GM21360 (cell line): Measurements from ENCODE around the gene TFAP2B.

Experiments
- ATAC-seq: cut with Tn5 transposase; IDR thresholded peaks from one replicate; pipeline ENCODE4 v1.9.1; 2021; ENCODE audit warnings: mild to moderate bottlenecking, moderate library complexity; ENCODE audit not compliant: unreplicated experiment

Gene TFAP2B

DNA sequence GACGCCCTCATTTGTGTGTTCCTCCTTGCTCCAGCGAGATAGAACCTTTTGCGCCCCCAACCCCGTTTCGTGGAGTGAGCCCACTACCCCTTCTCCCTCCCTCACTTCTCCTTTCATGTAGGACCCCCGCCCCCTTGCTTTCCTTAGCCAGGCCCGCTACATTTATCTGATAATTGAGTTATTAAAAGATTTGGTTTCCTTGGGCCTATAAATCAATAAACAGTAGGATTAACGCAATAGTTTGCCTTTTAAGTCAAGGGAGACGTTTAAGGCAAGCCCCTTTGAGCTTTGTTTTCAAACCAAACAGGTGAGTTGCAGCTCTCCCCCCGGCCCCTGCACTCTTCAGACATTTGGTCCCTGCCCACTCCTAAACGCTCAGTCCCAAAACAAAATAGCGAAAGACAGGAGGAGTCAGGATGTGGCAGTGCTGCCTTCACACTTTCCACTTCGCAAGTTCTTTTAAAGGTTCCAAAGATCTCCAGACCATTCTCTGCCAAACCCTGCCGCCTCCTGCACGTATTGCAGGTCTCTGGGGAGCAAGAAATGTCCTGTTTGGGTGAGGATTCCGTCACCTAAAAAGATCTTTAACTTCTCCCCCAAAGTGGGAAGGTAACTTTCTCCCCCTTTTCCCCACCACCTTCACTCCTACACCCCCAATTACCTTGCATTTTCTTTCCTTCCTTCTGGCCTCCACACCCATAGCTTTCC is 27.6 kb downstream of the TFAP2B start:
- no peak for ATAC-seq

DNA sequence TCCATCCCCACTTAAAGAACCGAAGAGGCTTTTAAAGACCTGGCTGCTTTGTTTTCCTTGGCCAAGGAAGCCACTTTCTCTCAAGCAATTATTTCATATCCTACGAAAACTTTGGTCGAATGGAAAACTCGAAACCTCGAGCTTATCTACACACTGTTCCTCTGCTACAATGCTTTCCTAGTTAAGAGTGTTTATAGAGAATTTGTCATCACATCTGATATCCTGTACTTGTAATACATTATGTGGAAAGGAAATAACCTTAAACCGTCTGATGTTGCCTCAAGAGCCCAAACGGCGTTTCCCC is 28.1 kb downstream of the TFAP2B start:
- no peak for ATAC-seq

DNA sequence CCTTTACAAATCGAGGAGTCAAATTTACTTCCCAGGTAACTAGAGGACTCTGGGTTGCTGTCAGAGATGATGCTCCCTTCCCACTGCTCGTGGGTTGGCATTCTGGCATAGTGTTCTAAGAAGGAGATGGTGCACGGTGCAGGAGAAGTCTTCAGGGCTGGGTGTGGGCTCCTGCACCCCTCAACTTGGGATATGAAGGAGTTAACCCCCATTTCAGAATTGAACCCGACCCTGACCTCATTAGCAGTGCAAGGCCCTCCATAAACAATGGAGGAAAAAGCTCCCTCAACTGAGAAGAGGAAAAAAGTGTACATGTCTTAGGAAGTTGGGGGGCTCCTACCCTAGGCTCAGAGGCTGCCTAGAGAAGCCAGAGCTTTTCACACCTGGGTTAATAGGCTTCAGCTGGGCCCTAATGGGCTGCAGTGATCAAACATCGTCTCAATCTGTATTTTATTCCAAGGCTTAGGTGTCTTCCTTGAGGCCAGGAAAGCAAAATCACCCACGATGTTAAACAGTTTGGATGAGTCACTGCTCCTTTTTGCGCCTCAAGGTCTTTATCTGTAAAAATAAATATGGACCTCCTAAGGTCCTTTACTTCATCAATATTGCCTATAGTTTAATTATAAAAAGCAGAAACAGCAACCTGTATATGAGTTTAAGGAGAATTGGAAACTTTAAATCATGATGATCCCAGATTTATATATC is 29.4 kb downstream of the TFAP2B start:
- ATAC-seq, result no peak

DNA sequence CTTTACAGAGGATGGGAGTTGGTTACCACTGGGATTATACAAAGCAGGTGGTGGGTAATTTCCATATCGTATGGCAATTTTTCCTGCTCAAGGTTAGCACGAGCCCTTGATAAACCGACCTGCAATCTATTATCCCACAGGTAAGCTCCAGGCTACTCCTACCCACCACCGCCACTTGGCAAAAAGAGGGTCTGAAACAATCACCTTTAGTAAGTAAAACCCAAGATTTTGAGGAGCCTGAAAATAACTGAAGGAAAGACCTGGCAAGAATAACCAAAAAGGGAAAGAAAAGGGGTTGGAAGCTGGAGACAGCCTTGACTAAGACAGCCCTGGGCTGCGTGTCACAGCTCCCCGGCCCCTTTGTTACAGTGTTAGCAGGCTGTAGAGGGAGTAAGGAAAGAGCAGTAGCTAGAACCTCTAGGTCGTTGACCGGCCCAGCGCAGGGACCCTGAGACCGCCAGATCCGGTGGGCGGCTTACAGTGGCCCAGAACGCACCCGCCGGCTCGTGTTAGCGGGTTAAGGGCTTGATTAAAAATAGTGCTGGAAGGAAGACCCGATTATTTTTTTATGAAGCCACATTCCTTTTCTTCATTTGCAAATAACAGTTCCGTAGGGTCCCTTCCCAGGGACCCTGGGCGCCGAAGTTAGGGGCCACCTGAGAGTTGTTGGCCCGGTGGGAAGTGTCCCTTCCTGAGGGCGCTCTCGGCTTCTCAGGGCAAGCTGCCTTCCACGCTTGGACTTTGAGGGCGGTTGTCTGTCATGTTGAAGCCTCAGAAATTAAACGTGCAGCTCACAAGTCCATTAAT is 30.5 kb downstream of the TFAP2B start:
- ATAC-seq, result no peak

DNA sequence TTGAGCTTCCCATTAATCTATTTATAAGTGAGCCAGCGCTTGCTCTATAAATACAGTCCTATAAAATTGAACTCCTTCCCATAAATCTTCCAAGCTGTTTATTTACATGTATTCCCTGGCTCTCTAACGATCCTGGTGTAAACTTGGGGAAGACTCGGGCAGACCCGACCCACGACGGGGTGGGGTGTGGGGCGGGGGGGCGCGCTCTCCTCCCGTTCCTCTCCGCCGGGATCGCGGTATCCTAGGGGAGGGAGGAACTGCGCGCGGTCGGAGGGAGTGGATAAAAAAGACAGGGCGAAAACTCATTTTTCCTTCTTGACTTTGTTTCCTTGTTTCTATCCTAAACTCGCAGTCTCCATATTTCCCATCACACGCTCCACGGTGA is 31.1 kb downstream of the TFAP2B start:
- ATAC-seq, result no peak

DNA sequence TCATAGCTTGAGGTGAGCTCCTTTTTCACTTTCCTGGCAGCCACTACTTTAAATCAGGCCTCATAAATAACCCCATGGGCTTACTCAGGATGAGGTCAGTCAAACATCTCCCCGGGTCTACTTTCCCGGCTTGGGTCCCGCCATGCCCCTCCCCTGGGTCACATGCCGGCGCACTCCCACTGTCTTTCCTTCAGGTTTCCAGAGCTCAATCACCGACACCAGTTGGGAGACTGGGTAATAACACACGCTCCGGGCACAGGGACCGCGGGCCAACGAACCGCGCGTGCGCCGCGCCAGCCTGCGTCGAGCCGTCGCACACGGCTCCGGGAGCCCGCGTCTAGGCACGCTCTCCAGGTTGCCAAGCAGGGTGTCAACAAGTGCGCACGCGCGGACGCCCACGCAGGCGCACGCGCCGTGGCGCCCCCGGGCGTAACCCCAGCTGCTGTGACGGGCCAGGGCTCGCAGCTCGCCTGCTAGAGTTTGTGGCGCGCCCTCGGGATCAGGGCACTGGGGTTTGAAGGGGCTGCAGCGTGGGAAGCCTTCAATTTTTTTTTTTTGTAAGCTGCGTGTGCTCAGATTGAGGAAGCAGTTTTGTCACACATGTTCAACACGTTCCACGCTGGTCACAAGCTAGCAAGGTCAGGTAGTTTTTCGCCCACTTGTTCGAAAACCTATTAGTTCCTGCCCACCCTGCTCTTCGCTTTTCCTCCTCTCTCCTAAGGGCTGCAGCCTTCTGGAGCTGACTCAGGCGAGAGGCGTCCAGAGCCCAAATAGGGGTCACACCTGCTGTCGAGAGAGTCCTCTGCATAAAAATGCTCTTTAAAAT is 31.8 kb downstream of the TFAP2B start:
- ATAC-seq, result no peak

DNA sequence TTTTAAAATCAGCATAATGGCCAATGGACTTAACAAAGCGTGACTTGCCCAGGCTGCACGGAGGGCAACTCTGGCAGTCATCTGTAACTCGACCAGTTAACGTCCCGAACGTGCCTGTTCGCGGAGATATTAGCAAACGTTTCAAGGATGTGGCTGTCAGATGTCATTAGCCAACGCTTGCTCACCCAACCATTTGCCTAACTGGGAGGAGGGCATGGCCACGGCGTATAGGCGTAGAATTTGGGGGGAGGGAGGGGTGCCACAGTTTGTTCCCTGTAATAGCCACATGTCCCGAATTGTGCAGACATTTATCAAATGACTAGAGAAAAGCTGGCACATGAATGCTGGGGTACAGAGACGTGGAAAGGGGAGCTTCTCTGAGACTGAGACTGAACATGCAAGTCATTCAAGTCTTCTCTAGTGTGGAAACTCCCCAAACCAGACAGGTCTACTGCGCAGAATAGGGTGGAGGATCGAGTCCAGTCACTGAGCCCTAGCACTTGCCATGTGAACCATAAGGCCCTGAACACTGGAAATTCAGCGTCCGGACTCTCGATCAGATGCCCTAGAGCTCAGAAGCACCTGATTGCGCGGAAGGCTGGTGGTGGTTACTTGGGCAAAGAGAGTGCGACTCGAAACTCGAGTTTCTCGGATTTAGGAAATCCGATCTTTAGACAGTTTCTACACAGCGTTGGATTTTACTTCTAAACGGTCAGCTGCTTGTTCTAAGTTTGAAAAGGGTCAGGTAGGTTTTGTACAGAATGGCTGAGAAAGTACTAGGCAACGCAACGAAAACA is 32.6 kb downstream of the TFAP2B start:
- no peak for ATAC-seq

DNA sequence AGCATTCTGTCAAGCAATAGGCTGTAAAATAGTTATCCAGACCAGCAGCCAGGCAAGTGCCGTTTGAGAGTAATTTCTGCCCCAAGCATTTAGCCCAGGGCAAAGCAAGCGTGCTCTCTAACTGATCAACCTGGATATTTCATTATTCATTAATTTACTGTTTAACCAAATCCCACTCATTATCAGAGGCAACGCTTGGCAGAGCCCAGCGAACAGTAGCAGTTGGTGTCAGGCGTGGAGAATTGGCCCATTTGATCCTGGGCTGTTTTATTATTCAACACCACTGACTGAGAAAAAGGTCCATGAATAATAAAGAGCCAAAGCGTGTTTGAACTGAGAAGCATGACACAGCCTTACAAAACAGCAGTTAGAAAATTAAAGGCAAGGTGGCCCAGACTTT is 35.3 kb downstream of the TFAP2B start:
- ATAC-seq, result no peak

DNA sequence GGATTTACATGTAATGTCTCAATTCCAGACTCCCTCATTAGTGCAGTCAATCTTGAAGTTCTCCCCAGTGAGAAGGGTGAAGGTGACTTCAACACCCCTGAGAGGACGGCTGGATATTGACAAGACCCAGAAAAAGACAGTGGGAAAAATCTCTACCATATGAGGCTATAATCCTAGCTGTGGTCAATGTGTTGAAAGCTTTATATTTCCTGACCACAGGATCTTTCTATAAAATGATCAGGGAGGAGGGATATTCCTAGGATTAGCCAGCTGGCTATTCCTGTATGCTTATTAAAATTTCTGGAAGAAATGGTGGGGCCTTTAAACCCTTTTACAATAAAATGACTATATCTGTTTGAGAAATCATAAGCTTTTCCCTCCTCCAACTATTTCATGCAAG is 43.0 kb downstream of the TFAP2B start:
- no peak for ATAC-seq

DNA sequence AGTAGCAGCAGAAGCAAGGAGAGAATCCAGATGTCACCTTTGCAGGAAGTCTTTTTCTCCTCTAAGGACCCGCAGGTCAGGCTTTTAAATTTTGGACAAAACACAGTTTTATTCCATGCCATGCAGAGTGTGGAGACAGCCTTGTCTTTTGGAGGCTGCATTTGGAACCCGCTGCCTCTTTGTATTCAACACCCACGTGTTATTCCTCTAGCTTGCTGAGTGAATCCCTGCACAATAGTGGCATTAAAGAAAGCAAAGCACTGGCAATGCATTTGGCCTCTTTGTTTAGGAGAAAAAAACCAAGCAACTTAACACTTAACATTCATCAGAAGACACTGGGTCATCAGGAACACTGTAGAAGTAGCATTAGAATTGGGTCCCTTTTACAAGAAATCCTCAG is 43.5 kb downstream of the TFAP2B start:
- ATAC-seq, result no peak

DNA sequence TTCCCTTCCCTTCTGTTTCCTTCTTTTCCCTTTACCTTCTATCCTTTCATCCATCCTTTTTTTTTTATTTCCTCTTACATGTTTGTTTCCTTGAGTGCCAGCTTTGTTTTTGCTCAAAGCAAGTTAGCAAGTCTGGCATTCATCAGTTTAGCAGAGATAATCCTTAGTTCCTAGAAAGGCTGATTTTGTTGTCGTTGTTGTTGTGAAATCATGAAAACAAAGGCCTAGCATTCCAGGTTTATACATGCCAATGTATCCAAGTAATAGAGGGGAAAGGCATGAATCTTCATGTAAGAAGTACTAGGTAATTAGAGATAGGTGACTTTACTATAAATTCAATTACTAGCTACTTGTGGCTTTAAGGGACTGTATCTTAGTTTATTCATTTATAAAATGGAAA is 45.9 kb downstream of the TFAP2B start:
- no peak for ATAC-seq

DNA sequence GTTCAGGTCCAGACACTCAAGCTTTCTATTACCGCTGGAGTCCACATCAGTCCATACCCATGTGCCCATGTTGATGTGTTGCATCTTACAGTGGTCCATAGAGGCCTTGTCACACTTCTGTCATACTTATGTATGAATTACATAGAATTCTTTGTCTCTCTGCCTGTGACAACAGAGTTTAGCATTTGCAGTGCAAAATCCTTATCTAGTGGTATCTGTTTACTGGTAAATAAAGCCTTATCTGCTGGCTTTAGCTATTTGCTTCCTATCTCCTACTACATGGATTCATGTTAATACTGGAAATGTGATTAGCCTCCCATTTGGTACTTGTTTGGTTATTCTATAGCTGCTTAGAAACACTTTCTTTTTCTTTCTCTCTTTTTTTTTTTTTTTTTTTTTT is 49.8 kb downstream of the TFAP2B start:
- ATAC-seq, result no peak

DNA sequence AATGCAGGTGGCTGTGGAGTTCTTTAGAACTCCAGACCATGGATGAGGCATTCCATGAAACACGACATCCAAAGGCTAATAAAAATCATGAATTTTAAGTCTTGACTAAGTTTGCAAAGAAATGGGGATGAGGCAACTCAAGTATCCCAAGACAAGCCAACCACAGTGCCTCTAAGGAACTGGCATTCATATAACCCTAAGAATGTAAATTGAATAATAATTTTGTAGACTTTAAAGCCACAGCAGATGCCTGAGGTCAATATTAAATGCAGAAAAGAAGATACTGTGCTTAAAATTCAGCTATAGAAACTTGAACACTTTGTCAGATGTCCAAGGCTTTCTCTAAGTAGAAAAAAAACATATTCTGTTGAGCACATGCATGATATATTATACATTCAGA is 54.5 kb downstream of the TFAP2B start:
- no peak for ATAC-seq

DNA sequence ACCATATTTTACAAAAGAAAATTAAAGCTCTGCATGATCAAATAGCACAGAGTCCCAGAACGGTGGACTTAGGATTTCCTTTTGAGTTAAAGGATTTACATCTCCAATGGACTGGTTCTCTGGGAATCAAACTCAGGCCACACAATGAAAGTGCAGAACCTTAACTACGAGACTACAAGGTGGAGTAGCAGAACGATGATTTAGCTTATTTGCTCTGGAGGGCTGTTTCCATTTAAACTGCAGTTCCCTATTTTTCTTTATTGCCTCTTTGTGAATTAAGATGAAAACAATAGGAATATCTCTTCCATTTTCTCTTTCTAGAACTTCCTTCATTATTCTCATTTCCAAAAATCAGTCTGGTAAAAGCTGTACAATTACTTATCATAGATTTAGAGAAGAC is 65.7 kb downstream of the TFAP2B start:
- no peak for ATAC-seq

DNA sequence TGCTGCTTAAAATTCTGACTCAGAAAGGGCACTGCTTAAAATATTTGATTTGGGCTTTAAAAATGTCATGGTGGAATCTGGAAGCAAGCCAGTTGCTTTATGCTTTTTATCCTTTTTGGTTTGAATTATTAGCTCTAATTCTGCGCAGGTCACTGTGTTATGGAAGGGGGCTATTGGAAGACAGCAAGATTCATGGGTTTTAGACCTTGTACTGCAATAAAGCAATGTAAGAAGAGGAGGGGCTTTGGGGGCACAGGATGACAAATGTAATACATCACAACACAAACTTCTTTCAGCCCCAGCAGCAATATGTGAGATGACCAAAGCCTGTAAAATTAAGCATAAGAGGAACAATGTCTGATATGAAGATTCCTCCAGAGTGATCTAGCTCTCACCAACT is 68.4 kb downstream of the TFAP2B start:
- no peak for ATAC-seq

DNA sequence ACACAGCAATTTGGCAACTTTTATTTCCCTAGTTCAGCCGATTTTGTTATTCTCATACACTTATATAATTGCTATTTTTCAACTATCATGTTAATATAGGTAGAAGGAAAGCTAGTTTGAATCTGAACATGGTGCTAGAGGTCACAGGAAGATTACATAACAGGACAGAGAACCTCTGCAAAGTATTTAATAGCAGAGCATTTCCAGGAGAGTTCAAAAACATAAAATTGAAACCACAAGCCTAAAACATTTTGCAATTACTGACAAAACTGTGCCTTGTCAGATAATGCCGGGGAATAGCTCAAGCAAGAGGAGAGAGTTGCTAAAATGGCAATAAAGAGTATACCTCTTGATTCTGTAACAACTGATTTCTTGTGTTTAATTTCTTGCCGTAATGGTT is 70.8 kb downstream of the TFAP2B start:
- no peak for ATAC-seq

DNA sequence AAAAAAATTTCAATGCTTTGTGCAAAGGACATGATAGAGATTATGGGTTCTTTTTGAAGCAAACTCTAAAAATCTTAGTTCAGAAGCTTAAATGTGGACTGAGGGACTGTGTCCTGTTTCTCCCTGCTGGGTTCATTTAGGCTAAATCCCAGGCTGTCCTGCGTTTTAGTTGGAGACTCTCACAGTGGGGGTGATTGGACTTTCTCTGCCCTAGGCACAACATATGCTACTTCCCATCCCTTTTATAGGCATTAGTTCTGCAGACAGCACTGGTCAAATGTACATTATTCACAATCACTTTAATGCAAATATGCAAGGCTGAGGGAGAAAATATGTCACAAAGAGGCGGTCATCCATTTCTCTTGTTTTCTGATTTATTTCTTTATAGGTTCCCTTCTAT is 71.3 kb downstream of the TFAP2B start:
- ATAC-seq, result no peak

DNA sequence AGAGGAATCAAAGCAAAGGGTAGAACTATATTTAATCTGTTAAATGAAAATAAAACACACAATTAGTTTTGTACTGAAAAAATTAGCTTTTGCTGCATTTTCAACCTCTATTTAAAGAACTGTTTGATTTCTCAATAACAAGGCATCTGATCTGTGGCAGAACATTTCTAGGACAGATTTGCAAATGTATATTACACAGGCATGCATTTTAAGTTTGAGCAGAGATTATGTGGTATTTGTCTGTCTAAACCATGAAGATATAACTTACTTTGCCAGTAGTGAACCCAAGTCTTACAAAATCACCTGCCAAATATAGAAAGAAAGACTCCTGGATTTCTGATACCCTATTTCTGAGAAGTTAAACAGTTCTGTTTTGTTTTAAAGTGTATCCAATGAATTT is 71.9 kb downstream of the TFAP2B start:
- no peak for ATAC-seq

DNA sequence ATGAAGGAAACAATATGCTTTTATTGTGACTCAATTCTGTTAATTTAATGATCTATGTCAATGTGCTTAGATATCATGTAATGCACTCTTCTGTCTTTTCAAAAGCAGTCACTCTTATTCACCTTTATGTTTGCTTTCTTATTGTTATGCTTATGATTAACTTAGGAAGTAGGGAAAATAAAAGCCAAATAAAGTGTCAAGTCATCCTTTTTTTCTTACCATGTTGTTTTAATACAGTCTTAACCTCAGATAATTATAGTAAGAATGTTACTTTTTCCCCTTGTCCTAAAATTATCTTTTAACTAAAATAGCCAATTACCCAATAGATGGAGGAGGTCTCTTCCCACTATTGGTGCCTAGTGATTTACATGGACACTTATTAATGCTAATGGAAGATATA is 72.6 kb downstream of the TFAP2B start:
- ATAC-seq, result no peak
